ENCODE results near the gene VPS29.

DNA sequence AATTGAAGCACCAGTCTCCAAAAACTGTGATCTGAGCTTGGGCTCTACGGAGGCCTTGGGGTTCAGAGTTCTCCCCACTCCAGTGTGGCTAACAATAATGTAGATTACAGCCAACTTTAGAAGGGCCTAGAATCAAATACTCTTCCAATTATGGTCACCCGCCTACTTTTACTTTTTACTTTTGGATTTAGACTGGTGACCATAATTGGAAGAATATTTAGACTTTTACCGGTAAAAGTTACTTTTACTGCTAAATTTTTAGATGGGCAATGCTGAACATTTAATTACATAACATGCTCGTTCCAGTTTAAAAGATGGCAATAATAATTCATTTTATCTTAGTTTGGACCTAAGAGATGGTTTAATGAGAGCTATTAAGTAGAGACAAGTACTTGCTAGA lies 42.1 kb upstream of the VPS29 start:
- TF ChIP-seq POLR2A (IDR thresholded peaks at IDR 0.05), result no peak
- TF ChIP-seq, protein P1, sequence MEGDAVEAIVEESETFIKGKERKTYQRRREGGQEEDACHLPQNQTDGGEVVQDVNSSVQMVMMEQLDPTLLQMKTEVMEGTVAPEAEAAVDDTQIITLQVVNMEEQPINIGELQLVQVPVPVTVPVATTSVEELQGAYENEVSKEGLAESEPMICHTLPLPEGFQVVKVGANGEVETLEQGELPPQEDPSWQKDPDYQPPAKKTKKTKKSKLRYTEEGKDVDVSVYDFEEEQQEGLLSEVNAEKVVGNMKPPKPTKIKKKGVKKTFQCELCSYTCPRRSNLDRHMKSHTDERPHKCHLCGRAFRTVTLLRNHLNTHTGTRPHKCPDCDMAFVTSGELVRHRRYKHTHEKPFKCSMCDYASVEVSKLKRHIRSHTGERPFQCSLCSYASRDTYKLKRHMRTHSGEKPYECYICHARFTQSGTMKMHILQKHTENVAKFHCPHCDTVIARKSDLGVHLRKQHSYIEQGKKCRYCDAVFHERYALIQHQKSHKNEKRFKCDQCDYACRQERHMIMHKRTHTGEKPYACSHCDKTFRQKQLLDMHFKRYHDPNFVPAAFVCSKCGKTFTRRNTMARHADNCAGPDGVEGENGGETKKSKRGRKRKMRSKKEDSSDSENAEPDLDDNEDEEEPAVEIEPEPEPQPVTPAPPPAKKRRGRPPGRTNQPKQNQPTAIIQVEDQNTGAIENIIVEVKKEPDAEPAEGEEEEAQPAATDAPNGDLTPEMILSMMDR (IDR thresholded peaks at IDR 0.05), result no peak
